GM10266 (cell line): ENCODE measurements around the gene RAB37.

Experiments
- DNase-seq: peaks from one replicate; pipeline ENCODE4 v3.0.0; 2012; ENCODE audit errors: extremely low spot score
- CTCF ChIP-seq: IDR thresholded peaks from 2 replicates; pipeline ENCODE4 v1.5.1; 2012; ENCODE audit warnings: mild to moderate bottlenecking, low read depth; ENCODE audit not compliant: control insufficient read depth, insufficient read depth; ENCODE audit errors: missing control alignments

RAB37 gene

GRCh38 chr17:74728033-74728701 lies 8.9 kb upstream of the RAB37 start:
- DNase-seq = no peak
- no peak for TF ChIP-seq CTCF

GRCh38 chr17:74728702-74729075 lies 8.4 kb upstream of the RAB37 start:
- DNase-seq = no peak
- TF ChIP-seq CTCF = no peak

- TF ChIP-seq CTCF = no peak
- no peak for DNase-seq
Observed at GRCh38 chr17:74729368-74729767, 7.7 kb upstream of the RAB37 start.

- DNase-seq = no peak
- TF ChIP-seq CTCF = no peak
Observed at GRCh38 chr17:74729866-74730265, 7.2 kb upstream of the RAB37 start.

GRCh38 chr17:74730491-74731346 lies 6.3 kb upstream of the RAB37 start:
- TF ChIP-seq CTCF = no peak
- DNase-seq = no peak

- no peak for TF ChIP-seq CTCF
- no peak for DNase-seq
Observed at GRCh38 chr17:74731347-74731605, 5.8 kb upstream of the RAB37 start.
